DOHH2 (cell line): ENCODE results near the gene INTS15.
A peak's percentile ranks its signal among the peaks of the same experiment; 100 is the strongest.

ENCODE experiments used
- H3F3A ChIP-seq: fragments of 200-600 bp; sonication (generic), shearing (Covaris generic); 2 replicates; pipeline ENCODE4 v1.6.0; 2016; ENCODE audit warnings: antibody characterized with exemption, mild to moderate bottlenecking; ENCODE audit not compliant: control insufficient read depth, insufficient read depth
- H3K27ac ChIP-seq: fragments of 200-600 bp; sonication (generic); 2 replicates; pipeline ENCODE4 v1.5.1; 2014; ENCODE audit warnings: low read depth, mild to moderate bottlenecking, low read length, moderate library complexity
- H3K27me3 ChIP-seq: fragments of 200-600 bp; sonication (generic); 2 replicates; pipeline ENCODE4 v1.6.1; 2014; ENCODE audit warnings: mild to moderate bottlenecking, low read length, mixed read lengths; ENCODE audit not compliant: control insufficient read depth
- H3K36me3 ChIP-seq: fragments of 200-600 bp; sonication (generic); 2 replicates; pipeline ENCODE4 v1.6.1; 2014; ENCODE audit warnings: mild to moderate bottlenecking, low read length, moderate library complexity, mixed read lengths; ENCODE audit not compliant: control insufficient read depth
- H3K4me1 ChIP-seq: fragments of 200-600 bp; sonication (generic); 2 replicates; pipeline ENCODE4 v1.6.1; 2014; ENCODE audit warnings: mild to moderate bottlenecking, low read length, mixed read lengths; ENCODE audit not compliant: control insufficient read depth
- H3K4me2 ChIP-seq: fragments of 200-600 bp; sonication (generic); 2 replicates; pipeline ENCODE4 v1.6.0; 2014; ENCODE audit warnings: mild to moderate bottlenecking, low read length, moderate library complexity
- H3K4me3 ChIP-seq: fragments of 200-600 bp; sonication (generic); 2 replicates; pipeline ENCODE4 v1.5.1; 2014; ENCODE audit warnings: mild to moderate bottlenecking, low read length, mixed read lengths
- H3K79me2 ChIP-seq: fragments of 200-600 bp; sonication (generic); 2 replicates; pipeline ENCODE4 v1.6.1; 2014; ENCODE audit warnings: mild to moderate bottlenecking, low read length, mixed read lengths; ENCODE audit not compliant: control insufficient read depth
- H3K9me2 ChIP-seq: fragments of 200-600 bp; sonication (generic); replicated peaks from 2 replicates; pipeline ENCODE4 v1.6.1; 2014; ENCODE audit warnings: mild to moderate bottlenecking, low read length, mixed read lengths; ENCODE audit not compliant: control insufficient read depth
- H3K9me3 ChIP-seq: fragments of 200-600 bp; sonication (generic); 2 replicates; pipeline ENCODE4 v1.6.1; 2014; ENCODE audit warnings: antibody characterized with exemption, low read length, mixed read lengths; ENCODE audit not compliant: control insufficient read depth, insufficient read depth
- H4K20me1 ChIP-seq: fragments of 200-600 bp; sonication (generic); 2 replicates; pipeline ENCODE4 v1.6.0; 2014; ENCODE audit warnings: low read depth, mild to moderate bottlenecking, antibody characterized with exemption, low read length, moderate library complexity; ENCODE audit not compliant: control insufficient read depth, insufficient read depth
- CTCF ChIP-seq: fragments of 200-600 bp; sonication (generic); IDR thresholded peaks from one replicate; pipeline ENCODE4 v1.5.1; 2014; ENCODE audit warnings: antibody characterized with exemption, mild to moderate bottlenecking, low read depth, low read length; ENCODE audit not compliant: poor library complexity, severe bottlenecking
- EZH2phosphoT487 ChIP-seq: fragments of 200-600 bp; sonication (generic); IDR thresholded peaks from 2 replicates; pipeline ENCODE4 v1.6.1; 2017; ENCODE audit warnings: borderline replicate concordance, mild to moderate bottlenecking, antibody characterized with exemption, low read length, moderate library complexity, mixed read lengths

INTS15 gene

GRCh38 chr7:6636741-6637543, 47.1 kb downstream of the INTS15 start, which contains the start of gene ZNF316:
Gene ZNF316 (plus strand): TSS chr7:6637318. CDS start chr7:6642410, 5,092 bp downstream.
- peaks cover 48% of the 10 kb centered on the region for H3K79me2 ChIP-seq
- H3K36me3 ChIP-seq = peaks cover 37% of the 10 kb centered on the region
- no peak within 1 kb of the TSS for H3K27ac ChIP-seq
- H3K9me2 ChIP-seq = no peaks in the 10 kb centered on the region
- 0 out of 2 replicates have a peak, but pooled peaks cover 4% of the 10 kb centered on the region for H4K20me1 ChIP-seq
- H3K4me1 ChIP-seq = peaks cover 35% of the 10 kb centered on the region
- peaks cover 3% of the 10 kb centered on the region; the same call in 1 of the 2 replicates for H3F3A ChIP-seq
- TF ChIP-seq EZH2phosphoT487 (no peak), CTCF (no peak)
- H3K27me3 ChIP-seq = no peaks in the 10 kb centered on the region
- H3K9me3 ChIP-seq = no peaks in the 10 kb centered on the region
- peak within 1 kb of the TSS; percentile 89 for H3K4me3 ChIP-seq
- peak within 1 kb of the TSS; percentile 96 for H3K4me2 ChIP-seq

- peaks cover 3% of the 10 kb centered on the region; the same call in 1 of the 2 replicates for H3F3A ChIP-seq
- peak overlapping the region; percentile 96 for H3K4me2 ChIP-seq
- peak overlapping the region; percentile 89 for H3K4me3 ChIP-seq
- no peaks in the 10 kb centered on the region for H3K27me3 ChIP-seq
- H3K4me1 ChIP-seq = peaks cover 35% of the 10 kb centered on the region
- TF ChIP-seq EZH2phosphoT487 (no peak), CTCF (peak; percentile 63)
- H3K36me3 ChIP-seq = peaks cover 44% of the 10 kb centered on the region
- H3K9me3 ChIP-seq = no peaks in the 10 kb centered on the region
- 0 out of 2 replicates have a peak, but pooled peaks cover 4% of the 10 kb centered on the region for H4K20me1 ChIP-seq
- no peaks in the 10 kb centered on the region for H3K9me2 ChIP-seq
- no peak overlapping the region for H3K27ac ChIP-seq
- peaks cover 50% of the 10 kb centered on the region for H3K79me2 ChIP-seq
Measured at GRCh38 chr7:6637544-6638229, 47.9 kb downstream of the INTS15 start.

GRCh38 chr7:6639032-6639431, 49.2 kb downstream of the INTS15 start:
- no peaks in the 10 kb centered on the region for H3F3A ChIP-seq
- no peaks in the 10 kb centered on the region for H3K9me3 ChIP-seq
- peaks cover 58% of the 10 kb centered on the region for H3K36me3 ChIP-seq
- no peaks in the 10 kb centered on the region for H3K27me3 ChIP-seq
- peaks cover 35% of the 10 kb centered on the region for H3K4me1 ChIP-seq
- peak overlapping the region; percentile 96; the same call in 1 of the 2 replicates for H3K4me2 ChIP-seq
- no peak overlapping the region for H3K27ac ChIP-seq
- 0 out of 2 replicates have a peak overlapping the region, but pooled peaks have one; percentile 89 for H3K4me3 ChIP-seq
- peaks cover 50% of the 10 kb centered on the region for H3K79me2 ChIP-seq
- H3K9me2 ChIP-seq = no peaks in the 10 kb centered on the region
- H4K20me1 ChIP-seq = 0 out of 2 replicates have a peak, but pooled peaks cover 4% of the 10 kb centered on the region
- TF ChIP-seq EZH2phosphoT487 (no peak), CTCF (no peak)
